ENCODE measurements around the gene IER3. TPM values are rescaled to one million over a fixed set of nuclear protein-coding genes. Genes with fewer than 3 reads are reported as not detected.

The IER3 gene
- total and polyA plus RNA-seq, 9 of the 15 experiments (the other 6 are each of a cell fraction or from before 2014, with no cell fraction given): 1.5 to 30.0 (median 11.5) TPM

DNA sequence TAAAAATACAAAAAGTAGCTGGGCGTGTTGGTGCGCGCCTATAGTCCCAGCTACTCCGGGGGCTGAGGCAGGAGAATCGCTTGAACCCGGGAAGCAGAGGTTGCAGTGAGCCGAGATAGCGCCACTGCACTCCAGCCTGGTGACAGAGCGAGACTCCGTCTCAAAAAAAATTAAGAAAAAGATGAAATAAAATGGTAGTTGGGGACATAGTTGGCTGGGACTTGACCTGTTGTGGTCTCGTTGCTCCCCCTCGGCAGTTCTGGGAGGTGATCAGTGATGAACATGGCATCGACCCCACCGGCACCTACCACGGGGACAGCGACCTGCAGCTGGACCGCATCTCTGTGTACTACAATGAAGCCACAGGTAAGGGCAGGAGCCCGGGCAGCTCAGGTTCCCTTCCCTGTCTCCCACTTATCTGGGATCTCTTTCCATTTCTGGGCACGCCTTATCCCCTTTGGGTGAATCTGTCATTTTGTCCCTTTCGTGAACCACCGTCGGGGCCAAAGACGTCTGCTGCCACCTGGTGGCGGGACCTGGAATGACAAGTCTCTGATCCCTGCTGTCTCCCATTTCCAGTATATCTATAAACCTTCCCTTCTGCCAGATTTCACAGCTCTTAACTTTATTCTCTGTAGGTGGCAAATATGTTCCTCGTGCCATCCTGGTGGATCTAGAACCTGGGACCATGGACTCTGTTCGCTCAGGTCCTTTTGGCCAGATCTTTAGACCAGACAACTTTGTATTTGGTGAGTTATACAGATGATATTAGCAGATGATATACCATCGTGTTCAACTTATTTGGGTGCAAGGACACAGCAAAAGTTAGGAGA lies 21.9 kb downstream of the IER3 start (continued):
- TF ChIP-seq NFIC (IDR thresholded peaks at IDR 0.05) (peak; percentile 43), POLR2G (IDR thresholded peaks at IDR 0.05; ENCODE audit: low read depth, low read length) (peak; percentile 30; the same call in 1 of the 2 replicates), ARID1B (IDR thresholded peaks at IDR 0.05) (peak; percentile 26), ZNF134 (CRISPR knock-in tag; conservative IDR thresholded peaks at IDR 0.05) (no peak), FOXM1 (IDR thresholded peaks at IDR 0.05; ENCODE audit: low read depth) (no peak), FOXM1 (CRISPR knock-in tag; IDR thresholded peaks at IDR 0.05; ENCODE audit: low read depth) (0 out of 2 replicates have a peak, but pooled peaks have one; percentile 52), FIP1L1 (IDR thresholded peaks at IDR 0.05; ENCODE audit: low read depth, low read length, poor library complexity, severe bottlenecking) (peak; percentile 39), ZNF124 (CRISPR knock-in tag; IDR thresholded peaks at IDR 0.05) (no peak), TEAD2 (tag; IDR thresholded peaks at IDR 0.05) (no peak), PRMT5 (CRISPR knock-in tag; IDR thresholded peaks at IDR 0.05) (peak; percentile 30; the same call in 1 of the 2 replicates), NBN (IDR thresholded peaks at IDR 0.05; ENCODE audit: low read depth) (peak; percentile 76; the same call in 1 of the 2 replicates), GATA2 (CRISPR knock-in tag; IDR thresholded peaks at IDR 0.05) (peak; percentile 83)
- TF ChIP-seq, protein P1, sequence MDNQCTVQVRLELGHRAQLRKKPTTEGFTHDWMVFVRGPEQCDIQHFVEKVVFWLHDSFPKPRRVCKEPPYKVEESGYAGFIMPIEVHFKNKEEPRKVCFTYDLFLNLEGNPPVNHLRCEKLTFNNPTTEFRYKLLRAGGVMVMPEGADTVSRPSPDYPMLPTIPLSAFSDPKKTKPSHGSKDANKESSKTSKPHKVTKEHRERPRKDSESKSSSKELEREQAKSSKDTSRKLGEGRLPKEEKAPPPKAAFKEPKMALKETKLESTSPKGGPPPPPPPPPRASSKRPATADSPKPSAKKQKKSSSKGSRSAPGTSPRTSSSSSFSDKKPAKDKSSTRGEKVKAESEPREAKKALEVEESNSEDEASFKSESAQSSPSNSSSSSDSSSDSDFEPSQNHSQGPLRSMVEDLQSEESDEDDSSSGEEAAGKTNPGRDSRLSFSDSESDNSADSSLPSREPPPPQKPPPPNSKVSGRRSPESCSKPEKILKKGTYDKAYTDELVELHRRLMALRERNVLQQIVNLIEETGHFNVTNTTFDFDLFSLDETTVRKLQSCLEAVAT (IDR thresholded peaks at IDR 0.05): peak in 1 of 2 experiments; percentile 66; a peak in 3 of 4 replicates
- TF ChIP-seq, protein P2, sequence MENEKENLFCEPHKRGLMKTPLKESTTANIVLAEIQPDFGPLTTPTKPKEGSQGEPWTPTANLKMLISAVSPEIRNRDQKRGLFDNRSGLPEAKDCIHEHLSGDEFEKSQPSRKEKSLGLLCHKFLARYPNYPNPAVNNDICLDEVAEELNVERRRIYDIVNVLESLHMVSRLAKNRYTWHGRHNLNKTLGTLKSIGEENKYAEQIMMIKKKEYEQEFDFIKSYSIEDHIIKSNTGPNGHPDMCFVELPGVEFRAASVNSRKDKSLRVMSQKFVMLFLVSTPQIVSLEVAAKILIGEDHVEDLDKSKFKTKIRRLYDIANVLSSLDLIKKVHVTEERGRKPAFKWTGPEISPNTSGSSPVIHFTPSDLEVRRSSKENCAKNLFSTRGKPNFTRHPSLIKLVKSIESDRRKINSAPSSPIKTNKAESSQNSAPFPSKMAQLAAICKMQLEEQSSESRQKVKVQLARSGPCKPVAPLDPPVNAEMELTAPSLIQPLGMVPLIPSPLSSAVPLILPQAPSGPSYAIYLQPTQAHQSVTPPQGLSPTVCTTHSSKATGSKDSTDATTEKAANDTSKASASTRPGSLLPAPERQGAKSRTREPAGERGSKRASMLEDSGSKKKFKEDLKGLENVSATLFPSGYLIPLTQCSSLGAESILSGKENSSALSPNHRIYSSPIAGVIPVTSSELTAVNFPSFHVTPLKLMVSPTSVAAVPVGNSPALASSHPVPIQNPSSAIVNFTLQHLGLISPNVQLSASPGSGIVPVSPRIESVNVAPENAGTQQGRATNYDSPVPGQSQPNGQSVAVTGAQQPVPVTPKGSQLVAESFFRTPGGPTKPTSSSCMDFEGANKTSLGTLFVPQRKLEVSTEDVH (IDR thresholded peaks at IDR 0.05; ENCODE audit: low read depth, partially characterized antibody): peak; percentile 31
- TF ChIP-seq, protein P3, sequence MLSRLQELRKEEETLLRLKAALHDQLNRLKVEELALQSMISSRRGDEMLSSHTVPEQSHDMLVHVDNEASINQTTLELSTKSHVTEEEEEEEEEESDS (CRISPR knock-in tag; IDR thresholded peaks at IDR 0.05): no peak
- TF ChIP-seq, protein P4, sequence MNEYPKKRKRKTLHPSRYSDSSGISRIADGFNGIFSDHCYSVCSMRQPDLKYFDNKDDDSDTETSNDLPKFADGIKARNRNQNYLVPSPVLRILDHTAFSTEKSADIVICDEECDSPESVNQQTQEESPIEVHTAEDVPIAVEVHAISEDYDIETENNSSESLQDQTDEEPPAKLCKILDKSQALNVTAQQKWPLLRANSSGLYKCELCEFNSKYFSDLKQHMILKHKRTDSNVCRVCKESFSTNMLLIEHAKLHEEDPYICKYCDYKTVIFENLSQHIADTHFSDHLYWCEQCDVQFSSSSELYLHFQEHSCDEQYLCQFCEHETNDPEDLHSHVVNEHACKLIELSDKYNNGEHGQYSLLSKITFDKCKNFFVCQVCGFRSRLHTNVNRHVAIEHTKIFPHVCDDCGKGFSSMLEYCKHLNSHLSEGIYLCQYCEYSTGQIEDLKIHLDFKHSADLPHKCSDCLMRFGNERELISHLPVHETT (CRISPR knock-in tag; conservative IDR thresholded peaks at IDR 0.05 in 1 of 2, IDR thresholded peaks at IDR 0.05 in 1 of 2): peak in 1 of 2 experiments; percentile 40; a peak in 1 of 4 replicates
- TF ChIP-seq, protein P5, sequence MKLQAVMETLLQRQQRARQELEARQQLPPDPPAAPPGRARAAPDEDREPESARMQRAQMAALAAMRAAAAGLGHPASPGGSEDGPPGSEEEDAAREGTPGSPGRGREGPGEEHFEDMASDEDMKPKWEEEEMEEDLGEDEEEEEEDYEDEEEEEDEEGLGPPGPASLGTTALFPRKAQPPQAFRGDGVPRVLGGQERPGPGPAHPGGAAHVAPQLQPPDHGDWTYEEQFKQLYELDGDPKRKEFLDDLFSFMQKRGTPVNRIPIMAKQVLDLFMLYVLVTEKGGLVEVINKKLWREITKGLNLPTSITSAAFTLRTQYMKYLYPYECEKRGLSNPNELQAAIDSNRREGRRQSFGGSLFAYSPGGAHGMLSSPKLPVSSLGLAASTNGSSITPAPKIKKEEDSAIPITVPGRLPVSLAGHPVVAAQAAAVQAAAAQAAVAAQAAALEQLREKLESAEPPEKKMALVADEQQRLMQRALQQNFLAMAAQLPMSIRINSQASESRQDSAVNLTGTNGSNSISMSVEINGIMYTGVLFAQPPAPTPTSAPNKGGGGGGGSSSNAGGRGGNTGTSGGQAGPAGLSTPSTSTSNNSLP (IDR thresholded peaks at IDR 0.05; ENCODE audit: borderline replicate concordance, low read depth, low read length): peak; percentile 32; the same call in 1 of the 2 replicates
- TF ChIP-seq, protein P6, sequence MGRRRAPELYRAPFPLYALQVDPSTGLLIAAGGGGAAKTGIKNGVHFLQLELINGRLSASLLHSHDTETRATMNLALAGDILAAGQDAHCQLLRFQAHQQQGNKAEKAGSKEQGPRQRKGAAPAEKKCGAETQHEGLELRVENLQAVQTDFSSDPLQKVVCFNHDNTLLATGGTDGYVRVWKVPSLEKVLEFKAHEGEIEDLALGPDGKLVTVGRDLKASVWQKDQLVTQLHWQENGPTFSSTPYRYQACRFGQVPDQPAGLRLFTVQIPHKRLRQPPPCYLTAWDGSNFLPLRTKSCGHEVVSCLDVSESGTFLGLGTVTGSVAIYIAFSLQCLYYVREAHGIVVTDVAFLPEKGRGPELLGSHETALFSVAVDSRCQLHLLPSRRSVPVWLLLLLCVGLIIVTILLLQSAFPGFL (CRISPR knock-in tag; IDR thresholded peaks at IDR 0.05): no peak
